Measurements from ENCODE around the gene ZNF497.

The ZNF497 gene

DNA sequence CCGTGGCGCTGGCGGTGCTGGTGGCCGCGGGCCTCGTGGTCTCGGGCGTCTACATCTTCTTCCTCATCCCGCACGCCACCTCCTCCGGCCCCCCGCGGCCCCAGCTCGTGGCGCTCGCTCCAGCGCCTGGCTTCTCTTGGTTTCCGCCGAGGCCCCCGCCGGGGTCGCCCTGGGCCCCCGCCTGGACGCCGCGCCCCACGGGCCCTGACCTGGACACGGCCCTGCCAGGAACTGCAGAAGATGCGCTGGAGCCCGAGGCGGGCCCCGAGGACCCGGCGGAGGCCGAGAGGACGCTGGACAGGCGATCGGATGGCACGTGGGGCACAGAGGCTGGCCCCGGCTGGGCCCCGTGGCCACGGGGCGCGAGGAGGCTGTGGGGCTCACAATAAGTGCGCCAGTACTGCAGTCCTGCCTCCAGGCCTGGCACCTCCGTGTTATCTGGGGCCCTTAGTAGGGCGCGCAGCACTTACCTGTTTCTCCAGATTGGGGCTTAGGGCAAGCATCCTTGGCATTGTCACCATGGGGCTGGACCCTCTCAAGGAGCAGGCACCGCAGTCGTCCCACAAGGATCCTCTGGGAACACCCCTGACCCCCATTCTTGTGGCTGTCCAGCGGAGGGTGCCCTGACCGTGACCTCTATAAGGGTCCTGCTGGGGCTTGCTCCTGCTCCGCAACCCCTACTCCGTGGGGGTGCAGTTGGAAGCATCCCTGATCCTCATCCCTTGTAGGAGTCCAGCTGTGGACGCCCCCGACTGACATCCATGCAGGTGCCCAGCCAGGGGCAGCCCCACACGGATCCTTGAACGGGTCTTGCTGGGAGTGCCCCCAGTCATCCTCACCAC lies 34.4 kb upstream of the ZNF497 start:
- DNase-seq (ENCODE audit: low spot score), result peak; percentile 51
- Histone ChIP-seq H3K36me3 (ENCODE audit: low read depth) (peaks cover 30% of the 10 kb centered on the region), H3K27me3 (ENCODE audit: insufficient read depth, poor library complexity, severe bottlenecking) (no peaks in the 10 kb centered on the region), H3K27ac (ENCODE audit: poor library complexity, severe bottlenecking) (peak overlapping the region; percentile 64), H3K4me1 (ENCODE audit: insufficient read depth, poor library complexity, severe bottlenecking) (peaks cover 8% of the 10 kb centered on the region), H3K4me3 (ENCODE audit: severe bottlenecking) (peak overlapping the region; percentile 25), H3K9me3 (ENCODE audit: severe bottlenecking) (no peaks in the 10 kb centered on the region)
- TF ChIP-seq, protein P1, sequence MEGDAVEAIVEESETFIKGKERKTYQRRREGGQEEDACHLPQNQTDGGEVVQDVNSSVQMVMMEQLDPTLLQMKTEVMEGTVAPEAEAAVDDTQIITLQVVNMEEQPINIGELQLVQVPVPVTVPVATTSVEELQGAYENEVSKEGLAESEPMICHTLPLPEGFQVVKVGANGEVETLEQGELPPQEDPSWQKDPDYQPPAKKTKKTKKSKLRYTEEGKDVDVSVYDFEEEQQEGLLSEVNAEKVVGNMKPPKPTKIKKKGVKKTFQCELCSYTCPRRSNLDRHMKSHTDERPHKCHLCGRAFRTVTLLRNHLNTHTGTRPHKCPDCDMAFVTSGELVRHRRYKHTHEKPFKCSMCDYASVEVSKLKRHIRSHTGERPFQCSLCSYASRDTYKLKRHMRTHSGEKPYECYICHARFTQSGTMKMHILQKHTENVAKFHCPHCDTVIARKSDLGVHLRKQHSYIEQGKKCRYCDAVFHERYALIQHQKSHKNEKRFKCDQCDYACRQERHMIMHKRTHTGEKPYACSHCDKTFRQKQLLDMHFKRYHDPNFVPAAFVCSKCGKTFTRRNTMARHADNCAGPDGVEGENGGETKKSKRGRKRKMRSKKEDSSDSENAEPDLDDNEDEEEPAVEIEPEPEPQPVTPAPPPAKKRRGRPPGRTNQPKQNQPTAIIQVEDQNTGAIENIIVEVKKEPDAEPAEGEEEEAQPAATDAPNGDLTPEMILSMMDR (IDR thresholded peaks at IDR 0.05; ENCODE audit: poor library complexity, severe bottlenecking), result no peak
- ATAC-seq (ENCODE audit: low read depth), result no peak

DNA sequence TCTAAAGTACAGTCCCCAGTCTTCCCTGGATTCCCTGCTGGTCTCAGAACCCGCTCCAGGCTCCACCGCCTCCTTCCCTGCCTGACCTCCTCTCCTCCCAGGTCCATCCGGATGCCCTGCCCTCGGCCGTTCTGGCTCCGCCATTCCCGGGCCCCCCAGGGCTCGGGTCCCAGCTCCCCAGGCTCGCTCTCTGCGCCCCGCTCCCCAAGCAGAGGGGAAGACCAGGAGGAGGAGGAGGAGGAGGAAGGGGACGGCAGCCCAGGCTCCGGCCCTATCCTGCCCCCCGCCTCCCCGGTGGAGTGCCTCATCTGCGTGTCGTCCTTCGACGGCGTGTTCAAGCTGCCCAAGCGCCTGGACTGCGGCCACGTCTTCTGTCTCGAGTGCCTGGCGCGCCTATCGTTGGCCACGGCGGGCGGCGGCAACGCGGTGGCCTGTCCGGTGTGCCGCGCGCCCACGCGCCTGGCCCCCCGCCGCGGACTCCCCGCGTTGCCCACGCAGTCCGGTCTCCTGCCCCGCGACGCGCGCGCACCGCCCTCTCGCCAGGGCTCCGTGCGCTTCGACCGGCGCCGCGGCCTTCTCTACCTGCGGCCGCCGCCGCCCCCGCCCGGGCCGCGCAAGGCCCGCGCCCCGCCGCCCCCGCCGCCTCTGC lies 33.6 kb upstream of the ZNF497 start:
- TF ChIP-seq, protein P1 (IDR thresholded peaks at IDR 0.05; ENCODE audit: poor library complexity, severe bottlenecking), result no peak
- Histone ChIP-seq H3K27me3 (ENCODE audit: insufficient read depth, poor library complexity, severe bottlenecking) (no peaks in the 10 kb centered on the region), H3K9me3 (ENCODE audit: severe bottlenecking) (no peaks in the 10 kb centered on the region), H3K4me3 (ENCODE audit: severe bottlenecking) (peak overlapping the region; percentile 25), H3K36me3 (ENCODE audit: low read depth) (peaks cover 38% of the 10 kb centered on the region), H3K4me1 (ENCODE audit: insufficient read depth, poor library complexity, severe bottlenecking) (peaks cover 8% of the 10 kb centered on the region), H3K27ac (ENCODE audit: poor library complexity, severe bottlenecking) (peak overlapping the region; percentile 64)
- ATAC-seq (ENCODE audit: low read depth) (peak; percentile 39; the same call in 2 of the 3 replicates), DNase-seq (ENCODE audit: low spot score) (peak; percentile 59)

DNA sequence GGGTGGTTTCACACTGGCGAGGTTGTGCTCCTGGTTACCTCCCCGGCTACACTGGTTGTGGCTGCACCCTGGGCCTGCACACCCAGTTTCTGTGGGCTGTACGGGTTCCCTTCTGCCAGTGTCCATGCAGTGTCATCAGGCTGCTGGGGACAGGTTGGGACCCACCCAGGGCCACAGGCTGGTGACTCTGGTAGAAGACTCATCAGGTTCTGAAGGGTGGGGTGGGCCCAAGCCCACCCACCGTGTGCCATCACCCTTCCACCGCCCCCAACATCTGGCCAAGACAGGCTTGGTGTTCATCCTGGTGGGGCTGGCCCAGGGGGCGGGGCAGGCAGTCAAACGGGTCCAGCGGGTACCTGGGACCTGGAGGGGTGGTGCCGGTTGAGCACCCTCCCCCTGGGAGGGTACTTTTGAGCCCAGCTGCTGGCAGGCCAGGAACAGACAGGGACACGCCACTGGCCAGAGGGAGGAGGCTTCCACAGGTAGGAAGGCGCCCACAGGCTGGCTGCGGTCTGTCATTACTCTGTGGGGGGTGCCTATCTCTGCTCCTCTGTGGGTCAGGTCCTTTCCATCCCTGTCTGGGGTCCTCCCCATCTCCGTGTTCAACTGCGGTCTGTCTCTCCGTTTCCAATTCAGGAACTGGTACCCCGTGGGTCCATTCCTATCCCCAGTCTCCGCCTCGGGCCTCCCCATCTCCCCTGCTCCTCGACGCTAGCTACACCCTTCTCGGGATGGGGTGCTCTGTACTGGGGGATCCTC lies 32.8 kb upstream of the ZNF497 start, which contains the start of gene RNF225:
Gene RNF225, plus strand, starts transcription at position 437 of the 759 bp plus-strand sequence. CDS start 434 bp downstream, outside the sequence.
- Histone ChIP-seq H3K4me1 (ENCODE audit: insufficient read depth, poor library complexity, severe bottlenecking) (peaks cover 8% of the 10 kb centered on the region), H3K9me3 (ENCODE audit: severe bottlenecking) (no peaks in the 10 kb centered on the region), H3K27ac (ENCODE audit: poor library complexity, severe bottlenecking) (peak within 1 kb of the TSS; percentile 64), H3K27me3 (ENCODE audit: insufficient read depth, poor library complexity, severe bottlenecking) (no peaks in the 10 kb centered on the region), H3K36me3 (ENCODE audit: low read depth) (peaks cover 45% of the 10 kb centered on the region), H3K4me3 (ENCODE audit: severe bottlenecking) (peak within 1 kb of the TSS; percentile 25)
- peak; percentile 83 for DNase-seq (ENCODE audit: low spot score)
- peak; percentile 72 for ATAC-seq (ENCODE audit: low read depth)
- TF ChIP-seq, protein P1 (IDR thresholded peaks at IDR 0.05; ENCODE audit: poor library complexity, severe bottlenecking), result no peak

DNA sequence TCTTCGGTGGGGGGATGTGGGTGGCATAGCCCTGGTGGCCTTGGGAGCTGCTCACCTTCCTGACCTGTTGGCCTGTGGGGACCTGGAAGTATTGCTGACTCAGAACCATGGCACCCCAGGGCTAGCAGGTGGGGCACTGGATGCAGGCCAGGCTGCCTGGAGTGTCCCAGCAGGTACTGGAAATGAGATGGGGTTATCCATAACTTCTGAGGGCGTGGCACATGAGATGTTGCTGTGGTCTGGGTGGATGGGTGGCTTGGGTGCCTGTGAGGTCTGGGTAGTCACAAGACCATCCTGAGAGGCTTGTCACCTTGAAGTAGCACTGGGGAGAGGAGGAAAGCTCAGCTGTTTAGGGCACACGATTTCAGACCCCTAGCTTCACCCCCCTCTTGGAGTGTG lies 32.3 kb upstream of the ZNF497 start:
- Histone ChIP-seq H3K36me3 (ENCODE audit: low read depth) (peaks cover 49% of the 10 kb centered on the region), H3K27ac (ENCODE audit: poor library complexity, severe bottlenecking) (peak overlapping the region; percentile 64), H3K9me3 (ENCODE audit: severe bottlenecking) (no peaks in the 10 kb centered on the region), H3K4me1 (ENCODE audit: insufficient read depth, poor library complexity, severe bottlenecking) (peaks cover 8% of the 10 kb centered on the region), H3K4me3 (ENCODE audit: severe bottlenecking) (no peak overlapping the region), H3K27me3 (ENCODE audit: insufficient read depth, poor library complexity, severe bottlenecking) (no peaks in the 10 kb centered on the region)
- TF ChIP-seq, protein P1 (IDR thresholded peaks at IDR 0.05; ENCODE audit: poor library complexity, severe bottlenecking), result no peak
- ATAC-seq (ENCODE audit: low read depth) (peak; percentile 32), DNase-seq (ENCODE audit: low spot score) (peak; percentile 65)
